Liver (tissue), 9 donors: Measurements from ENCODE around the gene RAX2. TPM values are rescaled to one million over a fixed set of nuclear protein-coding genes. Genes with fewer than 3 reads are reported as not detected.

Source experiments
- DNase-seq: peaks from one replicate; pipeline ENCODE4 v3.0.0-alpha.2; 2017; ENCODE audit warnings: low spot score
- H3K27ac ChIP-seq, 2 donors: one replicate each; pipeline ENCODE4 v1.7.0; 2013; ENCODE audit warnings: inconsistent platforms in 2 of 2, low read length in 2 of 2, control low read depth in 1 of 2, low read depth in 1 of 2, mild to moderate bottlenecking in 1 of 2
- H3K27me3 ChIP-seq, 4 donors: one replicate each; pipeline versions ENCODE4 v1.6.1 to v1.7.0; 2013; ENCODE audit warnings: low read length in 3 of 4, inconsistent platforms in 1 of 4, mild to moderate bottlenecking in 1 of 4, moderate library complexity in 1 of 4; ENCODE audit not compliant: control insufficient read depth in 4 of 4, insufficient read depth in 4 of 4
- H3K36me3 ChIP-seq, 4 donors: one replicate each; pipeline versions ENCODE4 v1.6.1 to v1.7.0; 2013; ENCODE audit warnings: low read length in 3 of 4, mild to moderate bottlenecking in 3 of 4, low read depth in 1 of 4, moderate library complexity in 1 of 4; ENCODE audit not compliant: control insufficient read depth in 4 of 4, insufficient read depth in 3 of 4
- H3K4me1 ChIP-seq, 4 donors: one replicate each; pipeline versions ENCODE4 v1.6.1 to v1.7.0; 2013; ENCODE audit warnings: low read length in 3 of 4, mild to moderate bottlenecking in 3 of 4, moderate library complexity in 1 of 4; ENCODE audit not compliant: control insufficient read depth in 4 of 4, insufficient read depth in 4 of 4
- H3K4me3 ChIP-seq, 3 donors: one replicate each; pipeline versions ENCODE4 v1.6.1 to v1.7.0; 2013; ENCODE audit warnings: low read length in 3 of 3, control low read depth in 1 of 3, low read depth in 1 of 3, mild to moderate bottlenecking in 1 of 3
- H3K9ac ChIP-seq, 2 donors: one replicate each; pipeline ENCODE4 v1.7.0; 2013; ENCODE audit warnings: low read length in 2 of 2, mild to moderate bottlenecking in 2 of 2, moderate library complexity in 2 of 2, control low read depth in 1 of 2, low read depth in 1 of 2
- H3K9me3 ChIP-seq, 4 donors: one replicate each; pipeline versions ENCODE4 v1.6.1 to v1.7.0; 2013; ENCODE audit warnings: low read length in 3 of 4; ENCODE audit not compliant: control insufficient read depth in 4 of 4
- ATF3 ChIP-seq: IDR thresholded peaks from 2 replicates; pipeline ENCODE4 v1.6.1; 2016; ENCODE audit warnings: antibody characterized with exemption
- CTCF ChIP-seq: fragments of 150-350 bp; IDR thresholded peaks from 2 replicates; pipeline ENCODE4 v1.5.1; 2017; ENCODE audit warnings: improper control_type of control experiment, low read depth, low read length; ENCODE audit not compliant: missing input control
- EGR1 ChIP-seq, 2 donors: IDR thresholded peaks; 2 replicates each; pipeline ENCODE4 v1.6.1; 2016 to 2018; ENCODE audit warnings: antibody characterized with exemption in 2 of 2, low read depth in 2 of 2
- FOXA1 ChIP-seq: IDR thresholded peaks from 2 replicates; pipeline ENCODE4 v1.6.1; 2016; ENCODE audit warnings: antibody characterized with exemption
- FOXA2 ChIP-seq: IDR thresholded peaks from 2 replicates; pipeline ENCODE4 v1.6.1; 2016; ENCODE audit warnings: antibody characterized with exemption
- GABPA ChIP-seq, 2 donors: IDR thresholded peaks in 1 of 2; conservative IDR thresholded peaks in 1 of 2; 2 replicates each; pipeline ENCODE4 v1.6.1; 2016; ENCODE audit warnings: antibody characterized with exemption in 2 of 2, mild to moderate bottlenecking in 1 of 2, moderate library complexity in 1 of 2
- HNF4A ChIP-seq, 2 donors: conservative IDR thresholded peaks; 2 replicates each; pipeline ENCODE4 v1.6.1; 2016; ENCODE audit warnings: antibody characterized with exemption in 2 of 2, mild to moderate bottlenecking in 2 of 2
- HNF4G ChIP-seq: IDR thresholded peaks from 2 replicates; pipeline ENCODE4 v1.6.1; 2016; ENCODE audit warnings: antibody characterized with exemption
- JUND ChIP-seq, 2 donors: IDR thresholded peaks; 2 replicates each; pipeline ENCODE4 v1.6.1; 2016; ENCODE audit warnings: antibody characterized with exemption in 2 of 2
- MAX ChIP-seq: IDR thresholded peaks from 2 replicates; pipeline ENCODE4 v1.6.1; 2016; ENCODE audit warnings: antibody characterized with exemption
- RAD21 ChIP-seq, 2 donors: IDR thresholded peaks; 2 replicates each; pipeline ENCODE4 v1.6.1; 2016; ENCODE audit warnings: antibody characterized with exemption in 2 of 2, mild to moderate bottlenecking in 2 of 2
- REST ChIP-seq: IDR thresholded peaks from 2 replicates; pipeline ENCODE4 v1.6.1; 2016; ENCODE audit warnings: antibody characterized with exemption, mild to moderate bottlenecking
- TAF1 ChIP-seq: conservative IDR thresholded peaks from 2 replicates; pipeline ENCODE4 v1.6.1; 2016; ENCODE audit warnings: antibody characterized with exemption, mild to moderate bottlenecking
- YY1 ChIP-seq: IDR thresholded peaks from 2 replicates; pipeline ENCODE4 v1.6.1; 2016; ENCODE audit warnings: antibody characterized with exemption, mild to moderate bottlenecking
- ZBTB33 ChIP-seq: IDR thresholded peaks from 2 replicates; pipeline ENCODE4 v1.6.1; 2016; ENCODE audit warnings: antibody characterized with exemption
- WGBS: extraction: QIAGEN DNeasy Blood & Tissue Kit; methylation state at CpG from one replicate; pipeline ENCODE4 v1.1.7; 2013; 5-methylcytosine and 5-hydroxymethylcytosine counted together
- polyA plus RNA-seq, 2 donors: library from polyadenylated mRNA; stranded (reverse) in 1 of 2; unstranded in 1 of 2; fragments of 200-250 nt in 1 of 2; fragments of >200 nt in 1 of 2; fragmentation: Nextera tagmentation in 1 of 2; extraction: Ambion mirVana in 1 of 2; gene quantifications; one replicate each; pipeline versions ENCODE4 v1.2.1 to v1.2.3, GENCODE V29; 2013 to 2015
- total RNA-seq, 2 donors: library from RNA; depleted of rRNA; stranded (reverse); fragments of >200 nt; gene quantifications; one replicate each; pipeline ENCODE4 v1.2.3, GENCODE V29; 2014
- donor health status: healthy.
- donor health status: healthy.
- donor health status: healthy.
- donor health status: healthy.
- donor health status: healthy.

The RAX2 gene
- total and polyA plus RNA-seq, 4 donors, result not detected

- Histone ChIP-seq H3K27ac (peak overlapping the region; percentile 10 to 20), H3K9me3 (no peaks in the 10 kb centered on the region), H3K36me3 (no peaks in the 10 kb centered on the region), H3K4me1 (peaks cover 0 to 10% (median 5%) of the 10 kb centered on the region in 4 donors), H3K9ac (no peak overlapping the region), H3K27me3 (no peaks in the 10 kb centered on the region), H3K4me3 (no peak overlapping the region)
- DNase-seq, result no peak
- WGBS, result 76% methylated on average over 38 of the region's 38 CpGs
- TF ChIP-seq YY1 (no peak), RAD21 (IDR thresholded peaks at IDR 0.05) (no peak), ATF3 (no peak), HNF4A (conservative IDR thresholded peaks at IDR 0.05) (no peak), REST (no peak), GABPA (IDR thresholded peaks at IDR 0.05 in 1 of 2, conservative IDR thresholded peaks at IDR 0.05 in 1 of 2) (no peak), FOXA2 (no peak)
These were observed 38.8 kb upstream of the RAX2 start for GRCh38 chr19:3810708-3811355.

GRCh38 chr19:3809881-3810707 lies 38.1 kb upstream of the RAX2 start:
- no peaks in the 10 kb centered on the region for H3K9me3 ChIP-seq
- DNase-seq, result no peak
- TF ChIP-seq HNF4A (conservative IDR thresholded peaks at IDR 0.05) (no peak), MAX (no peak), GABPA (IDR thresholded peaks at IDR 0.05 in 1 of 2, conservative IDR thresholded peaks at IDR 0.05 in 1 of 2) (no peak), JUND (IDR thresholded peaks at IDR 0.05) (no peak), ZBTB33 (no peak), ATF3 (no peak), TAF1 (no peak), CTCF (no peak), YY1 (no peak), FOXA2 (no peak), EGR1 (IDR thresholded peaks at IDR 0.05; ENCODE audit: low read depth in 2 of 2) (no peak), FOXA1 (no peak), HNF4G (no peak)
- H3K4me3 ChIP-seq, result no peak overlapping the region
- H3K4me1 ChIP-seq, result peaks cover 0 to 10% (median 5%) of the 10 kb centered on the region in 4 donors
- 82% methylated on average over 26 of the region's 26 CpGs for WGBS
- H3K27ac ChIP-seq, result peak overlapping the region in 1 of 2 donors; percentile 20
- H3K27me3 ChIP-seq, result no peaks in the 10 kb centered on the region
- H3K9ac ChIP-seq, result no peak overlapping the region
- no peaks in the 10 kb centered on the region for H3K36me3 ChIP-seq
